ENCODE data around the gene HOXD11.
A peak's percentile ranks its signal among the peaks of the same experiment; 100 is the strongest.

The HOXD11 gene

GRCh38 chr2:176081376-176081836 lies 25.7 kb upstream of the HOXD11 start:
- DNase-seq (ENCODE audit: low spot score), result no peak

GRCh38 chr2:176081837-176082524 lies 25.1 kb upstream of the HOXD11 start:
- DNase-seq (ENCODE audit: low spot score), result no peak

- no peak for DNase-seq (ENCODE audit: low spot score)
These were observed 24.6 kb upstream of the HOXD11 start for GRCh38 chr2:176082525-176082823.

GRCh38 chr2:176082824-176083751 lies 24.0 kb upstream of the HOXD11 start:
- no peak for DNase-seq (ENCODE audit: low spot score)

- no peak for DNase-seq (ENCODE audit: low spot score)
These were observed 23.3 kb upstream of the HOXD11 start, which contains the start of gene EVX2 for GRCh38 chr2:176083796-176084261. Gene EVX2 (minus strand): TSS chr2:176083962. CDS start chr2:176083776, 186 bp downstream.

- no peak for DNase-seq (ENCODE audit: low spot score)
These were observed 22.4 kb upstream of the HOXD11 start for GRCh38 chr2:176084611-176085119.

- DNase-seq (ENCODE audit: low spot score), result no peak
These were observed 21.8 kb upstream of the HOXD11 start for GRCh38 chr2:176085120-176085788.

GRCh38 chr2:176085861-176086771 lies 21.0 kb upstream of the HOXD11 start:
- peak; percentile 8 for DNase-seq (ENCODE audit: low spot score)

GRCh38 chr2:176087330-176088047 lies 19.6 kb upstream of the HOXD11 start:
- no peak for DNase-seq (ENCODE audit: low spot score)

- no peak for DNase-seq (ENCODE audit: low spot score)
These were observed 18.8 kb upstream of the HOXD11 start for GRCh38 chr2:176088048-176088936.

GRCh38 chr2:176088937-176089842 lies 17.9 kb upstream of the HOXD11 start:
- DNase-seq (ENCODE audit: low spot score), result no peak

GRCh38 chr2:176089843-176090395 lies 17.2 kb upstream of the HOXD11 start:
- DNase-seq (ENCODE audit: low spot score), result no peak

GRCh38 chr2:176090862-176091261 lies 16.2 kb upstream of the HOXD11 start:
- no peak for DNase-seq (ENCODE audit: low spot score)

- no peak for DNase-seq (ENCODE audit: low spot score)
These were observed 15.5 kb upstream of the HOXD11 start for GRCh38 chr2:176091329-176092258.

GRCh38 chr2:176092270-176093144 lies 14.6 kb upstream of the HOXD11 start, which contains the start of gene HOXD13:
Gene HOXD13 (plus strand): TSS chr2:176092721. CDS start chr2:176092891, 170 bp downstream.
- no peak for DNase-seq (ENCODE audit: low spot score)

Data from hematopoietic multipotent progenitor cell treated with erythropoietin and hydrocortisone succinate and interleukin-3 and kit ligand, for 17 days (in vitro differentiated cells).